ENCODE data around the gene TTPAL.

Gene TTPAL

GRCh38 chr20:44475694-44476560 lies at the start of gene TTPAL:
Gene TTPAL (plus strand): TSS chr20:44475874. CDS start chr20:44480000, 4,126 bp downstream.
- peak; percentile 81 for DNase-seq

- DNase-seq: no peak
Measured at GRCh38 chr20:44425923-44426322, 49.8 kb upstream of the TTPAL start.

- no peak for DNase-seq
Measured at GRCh38 chr20:44426879-44427790, 48.5 kb upstream of the TTPAL start.

GRCh38 chr20:44427804-44428173 lies 47.9 kb upstream of the TTPAL start:
- DNase-seq: no peak

- no peak for DNase-seq
Measured at GRCh38 chr20:44428174-44429016, 47.3 kb upstream of the TTPAL start.

- no peak for DNase-seq
Measured at GRCh38 chr20:44429017-44429339, 46.7 kb upstream of the TTPAL start.

- DNase-seq: no peak
Measured at GRCh38 chr20:44429419-44430269, 46.0 kb upstream of the TTPAL start.

- DNase-seq: no peak
Measured at GRCh38 chr20:44430270-44431065, 45.2 kb upstream of the TTPAL start.

GRCh38 chr20:44431118-44431501 lies 44.6 kb upstream of the TTPAL start:
- no peak for DNase-seq

- no peak for DNase-seq
Measured at GRCh38 chr20:44431502-44432234, 44.0 kb upstream of the TTPAL start.

GRCh38 chr20:44432618-44433577 lies 42.8 kb upstream of the TTPAL start:
- DNase-seq: no peak

GRCh38 chr20:44433751-44434538 lies 41.7 kb upstream of the TTPAL start:
- DNase-seq: no peak

- DNase-seq: no peak
Measured at GRCh38 chr20:44435630-44436335, 39.9 kb upstream of the TTPAL start.

- DNase-seq: no peak
Measured at GRCh38 chr20:44436393-44436792, 39.3 kb upstream of the TTPAL start.

- no peak for DNase-seq
Measured at GRCh38 chr20:44437497-44437896, 38.2 kb upstream of the TTPAL start.

GRCh38 chr20:44438782-44439181 lies 36.9 kb upstream of the TTPAL start:
- DNase-seq: no peak

- no peak for DNase-seq
Measured at GRCh38 chr20:44439318-44439717, 36.4 kb upstream of the TTPAL start.
